GM15510 (cell line): ENCODE results near the gene SERPINA6.

Experiments
- POLR2A ChIP-seq: IDR thresholded peaks from 3 replicates; pipeline ENCODE4 v1.6.1; 2011; ENCODE audit warnings: borderline replicate concordance; ENCODE audit not compliant: insufficient read length; ENCODE audit errors: extremely low read depth

The SERPINA6 gene

GRCh38 chr14:94360945-94361565 is 37.9 kb upstream of the SERPINA6 start:
- no peak for TF ChIP-seq POLR2A

- no peak for TF ChIP-seq POLR2A
These were observed 34.0 kb upstream of the SERPINA6 start for GRCh38 chr14:94357166-94357565.

GRCh38 chr14:94356379-94357056 is 33.4 kb upstream of the SERPINA6 start:
- no peak for TF ChIP-seq POLR2A

GRCh38 chr14:94355191-94355794 is 32.2 kb upstream of the SERPINA6 start:
- no peak for TF ChIP-seq POLR2A

- no peak for TF ChIP-seq POLR2A
These were observed 31.6 kb upstream of the SERPINA6 start for GRCh38 chr14:94354638-94355185.

- TF ChIP-seq POLR2A, result no peak
These were observed 26.1 kb upstream of the SERPINA6 start for GRCh38 chr14:94349276-94349675.

GRCh38 chr14:94348836-94349235 is 25.7 kb upstream of the SERPINA6 start:
- no peak for TF ChIP-seq POLR2A

- TF ChIP-seq POLR2A, result no peak
These were observed 23.7 kb upstream of the SERPINA6 start for GRCh38 chr14:94346841-94347240.

GRCh38 chr14:94345344-94346064 is 22.4 kb upstream of the SERPINA6 start:
- TF ChIP-seq POLR2A, result no peak

GRCh38 chr14:94344389-94344788 is 21.3 kb upstream of the SERPINA6 start:
- TF ChIP-seq POLR2A, result no peak

GRCh38 chr14:94343238-94344005 is 20.3 kb upstream of the SERPINA6 start:
- no peak for TF ChIP-seq POLR2A

- no peak for TF ChIP-seq POLR2A
These were observed 19.3 kb upstream of the SERPINA6 start for GRCh38 chr14:94342334-94342934.

- TF ChIP-seq POLR2A, result no peak
These were observed 18.7 kb upstream of the SERPINA6 start for GRCh38 chr14:94341656-94342333.
